Sigmoid colon (tissue), 4 donors: ENCODE data around the gene FAM98C.

ENCODE experiments used
- POLR2AphosphoS5 ChIP-seq, 4 donors: sonication (generic); formaldehyde crosslinking; IDR thresholded peaks; one replicate each; pipeline ENCODE4 v1.6.1; 2017; ENCODE audit warnings: antibody characterized with exemption in 4 of 4
- TF ChIP-seq, protein P1 (sequence below), 4 experiments: fragments of 450-650 bp in 3 of 4; fragments of 200-600 bp in 1 of 4; IDR thresholded peaks; one replicate each; pipeline ENCODE4 v1.5.1; 2016 to 2019; ENCODE audit warnings: antibody characterized with exemption in 4 of 4, mild to moderate bottlenecking in 3 of 4, moderate library complexity in 2 of 4

DNA sequence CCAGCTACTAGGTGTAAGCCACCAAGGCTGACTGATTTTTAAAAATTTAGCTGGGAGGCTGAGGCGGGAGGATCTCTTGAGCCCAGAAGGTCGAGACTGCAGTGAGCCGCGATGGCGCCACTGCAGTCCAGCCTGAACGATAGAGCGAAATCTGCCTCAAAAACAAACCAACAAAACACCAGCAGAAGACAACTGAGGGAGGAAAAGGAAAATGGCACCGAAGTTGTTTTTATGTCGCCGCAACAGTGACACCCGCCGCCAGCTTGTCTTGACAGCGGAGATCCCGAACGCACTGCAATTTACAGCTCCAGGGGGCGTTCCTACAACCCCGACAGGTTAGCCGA lies 298 bp upstream of the FAM98C start:
- TF ChIP-seq POLR2AphosphoS5 (IDR thresholded peaks at IDR 0.05): no peak
- TF ChIP-seq, protein P1, sequence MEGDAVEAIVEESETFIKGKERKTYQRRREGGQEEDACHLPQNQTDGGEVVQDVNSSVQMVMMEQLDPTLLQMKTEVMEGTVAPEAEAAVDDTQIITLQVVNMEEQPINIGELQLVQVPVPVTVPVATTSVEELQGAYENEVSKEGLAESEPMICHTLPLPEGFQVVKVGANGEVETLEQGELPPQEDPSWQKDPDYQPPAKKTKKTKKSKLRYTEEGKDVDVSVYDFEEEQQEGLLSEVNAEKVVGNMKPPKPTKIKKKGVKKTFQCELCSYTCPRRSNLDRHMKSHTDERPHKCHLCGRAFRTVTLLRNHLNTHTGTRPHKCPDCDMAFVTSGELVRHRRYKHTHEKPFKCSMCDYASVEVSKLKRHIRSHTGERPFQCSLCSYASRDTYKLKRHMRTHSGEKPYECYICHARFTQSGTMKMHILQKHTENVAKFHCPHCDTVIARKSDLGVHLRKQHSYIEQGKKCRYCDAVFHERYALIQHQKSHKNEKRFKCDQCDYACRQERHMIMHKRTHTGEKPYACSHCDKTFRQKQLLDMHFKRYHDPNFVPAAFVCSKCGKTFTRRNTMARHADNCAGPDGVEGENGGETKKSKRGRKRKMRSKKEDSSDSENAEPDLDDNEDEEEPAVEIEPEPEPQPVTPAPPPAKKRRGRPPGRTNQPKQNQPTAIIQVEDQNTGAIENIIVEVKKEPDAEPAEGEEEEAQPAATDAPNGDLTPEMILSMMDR (IDR thresholded peaks at IDR 0.05): no peak
